Stimulated activated CD4-positive, alpha-beta T cell treated with anti-CD3 and anti-CD28 coated beads, Interleukin-2, amount 100 ng/mL, for 4 hours (primary cell): ENCODE measurements around the gene SHISA5.
"Not testable (repeated sequence)": the region's sequence is repeated elsewhere in the genome, so short reads cannot be mapped to it uniquely, and the experiment has no call there.

Source experiments
- DNase-seq: peaks from one replicate; pipeline ENCODE4 v3.0.0-alpha.2; 2020; ENCODE audit warnings: low read depth

SHISA5 gene

GRCh38 chr3:48504051-48504946, at the start of gene SHISA5:
Gene SHISA5, minus strand, starts transcription at chr3:48504174. Its CDS starts 80 bp downstream, at chr3:48504094.
- DNase-seq = peak; percentile 26

- DNase-seq = no peak
Measured at GRCh38 chr3:48553361-48553760, 49.4 kb upstream of the SHISA5 start.

GRCh38 chr3:48552111-48552951, 48.4 kb upstream of the SHISA5 start:
- DNase-seq = no peak

- not testable (repeated sequence) for DNase-seq
Measured at GRCh38 chr3:48551651-48552050, 47.7 kb upstream of the SHISA5 start.

GRCh38 chr3:48548729-48549705, 45.0 kb upstream of the SHISA5 start:
- DNase-seq = peak; percentile 74

- DNase-seq = no peak
Measured at GRCh38 chr3:48548126-48548525, 44.2 kb upstream of the SHISA5 start.

- no peak for DNase-seq
Measured at GRCh38 chr3:48546203-48546829, 42.3 kb upstream of the SHISA5 start.

GRCh38 chr3:48544141-48544540, 40.2 kb upstream of the SHISA5 start:
- DNase-seq = no peak

- DNase-seq = no peak
Measured at GRCh38 chr3:48543271-48543866, 39.4 kb upstream of the SHISA5 start.

- no peak for DNase-seq
Measured at GRCh38 chr3:48538451-48538850, 34.5 kb upstream of the SHISA5 start.

GRCh38 chr3:48536785-48537184, 32.8 kb upstream of the SHISA5 start:
- DNase-seq = no peak

- DNase-seq = no peak
Measured at GRCh38 chr3:48536116-48536515, 32.1 kb upstream of the SHISA5 start.

GRCh38 chr3:48535578-48535977, 31.6 kb upstream of the SHISA5 start:
- no peak for DNase-seq

GRCh38 chr3:48532977-48533337, 29.0 kb upstream of the SHISA5 start:
- DNase-seq = no peak

GRCh38 chr3:48532271-48532976, 28.4 kb upstream of the SHISA5 start:
- DNase-seq = no peak

GRCh38 chr3:48530701-48531100, 26.7 kb upstream of the SHISA5 start:
- DNase-seq = not testable (repeated sequence)

- no peak for DNase-seq
Measured at GRCh38 chr3:48528754-48529153, 24.8 kb upstream of the SHISA5 start.

GRCh38 chr3:48528048-48528447, 24.1 kb upstream of the SHISA5 start:
- no peak for DNase-seq

- DNase-seq = no peak
Measured at GRCh38 chr3:48524970-48525369, 21.0 kb upstream of the SHISA5 start.

- no peak for DNase-seq
Measured at GRCh38 chr3:48521635-48522034, 17.7 kb upstream of the SHISA5 start.
